HCT116 (cell line): ENCODE measurements around the gene RHBDD2. TPM values are rescaled to one million over a fixed set of nuclear protein-coding genes. Genes with fewer than 3 reads are reported as not detected.
"Not testable (repeated sequence)": the region's sequence is repeated elsewhere in the genome, so short reads cannot be mapped to it uniquely, and the experiment has no call there.

Experiments
- ATAC-seq: fragments of 200-7000 bp; cut with Tn5 transposase; 2 replicates; pipeline ENCODE4 v1.9.1; 2020; ENCODE audit warnings: mild to moderate bottlenecking, moderate library complexity
- BruUV-seq: library from RNA; stranded (reverse); fragments of 400-500 nt; replicated peaks from 2 replicates; lab custom pipeline; 2021; lab: Mats Ljungman, UMichigan
- CTCF ChIA-PET: fragments of 300-600 bp; sonication (Branson Sonifier 250); formaldehyde crosslinking; loops from one replicate; lab custom pipeline; 2021; ENCODE audit warnings: antibody characterized with exemption; lab: Charles Lee
- POLR2A ChIA-PET: fragments of 300-600, 350-600 bp; sonication (Branson Sonifier 250); formaldehyde crosslinking; loops from one replicate; lab custom pipeline; 2021; ENCODE audit warnings: antibody characterized with exemption; lab: Charles Lee
- RAD21 ChIA-PET, 2 experiments: fragments of 300-600 bp; sonication (Branson Sonifier 250); formaldehyde crosslinking; loops; one replicate each; lab custom pipeline; 2023; ENCODE audit warnings: low total read pairs in 2 of 2; ENCODE audit not compliant: uncharacterized antibody in 2 of 2, unreplicated experiment in 2 of 2, low non-redundant PET in 1 of 2; lab: Charles Lee
- DNase-seq: peaks from one replicate; pipeline ENCODE4 v3.0.0-alpha.2; 2010; ENCODE audit warnings: low read depth, low spot score
- H2AFZ ChIP-seq: fragments of 200-600 bp; shearing (Covaris generic), sonication (generic); 2 replicates; pipeline ENCODE4 v1.6.1; 2017; ENCODE audit warnings: low read depth, mixed run types, mixed read lengths, antibody characterized with exemption, low read length; ENCODE audit not compliant: poor library complexity, severe bottlenecking
- H3K27ac ChIP-seq: 2 replicates; pipeline ENCODE4 v1.5.1; 2012; ENCODE audit warnings: low read depth, low read length
- H3K27me3 ChIP-seq: fragments of 200-600 bp; sonication (generic); 2 replicates; pipeline ENCODE4 v1.6.1; 2016; ENCODE audit warnings: mixed run types, low read length, mixed read lengths; ENCODE audit not compliant: insufficient read depth
- H3K36me3 ChIP-seq, 2 experiments: fragments of 200-500 bp in 1 of 2; fragments of 200-600 bp in 1 of 2; sonication (Bioruptor generic) in 1 of 2; sonication (generic) in 1 of 2; 2 replicates each; pipeline versions ENCODE4 v1.5.1 to v1.6.1; 2014 to 2016; ENCODE audit warnings: low read length in 2 of 2, inconsistent platforms in 1 of 2, mixed read lengths in 1 of 2, mixed run types in 1 of 2; ENCODE audit not compliant: insufficient read depth in 2 of 2, control insufficient read depth in 1 of 2
- H3K4me1 ChIP-seq, 2 experiments: fragments of 200-600 bp in 1 of 2; sonication (generic) in 1 of 2; 2 replicates each; pipeline versions ENCODE4 v1.5.1 to v1.6.1; 2012 to 2017; ENCODE audit warnings: low read length in 2 of 2, inconsistent platforms in 1 of 2, mild to moderate bottlenecking in 1 of 2, mixed read lengths in 1 of 2, mixed run types in 1 of 2, moderate library complexity in 1 of 2; ENCODE audit not compliant: insufficient read depth in 2 of 2, control insufficient read depth in 1 of 2
- H3K4me2 ChIP-seq: fragments of 200-600 bp; sonication (generic); 2 replicates; pipeline ENCODE4 v1.6.1; 2017; ENCODE audit warnings: mixed run types, low read length, mixed read lengths
- H3K4me3 ChIP-seq, 2 experiments: fragments of 200-600 bp in 1 of 2; sonication (generic) in 1 of 2; replicated peaks in 1 of 2; 2 replicates each; pipeline ENCODE4 v1.5.1; 2011 to 2016; ENCODE audit warnings: low read length in 2 of 2, control low read depth in 1 of 2, low read depth in 1 of 2, mild to moderate bottlenecking in 1 of 2, mixed read lengths in 1 of 2, mixed run types in 1 of 2
- H3K79me2 ChIP-seq: fragments of 200-600 bp; sonication (generic); 2 replicates; pipeline ENCODE4 v1.6.1; 2017; ENCODE audit warnings: mild to moderate bottlenecking, mixed run types, low read length, moderate library complexity, mixed read lengths; ENCODE audit not compliant: insufficient read depth
- H3K9ac ChIP-seq: fragments of 200-600 bp; sonication (generic); 2 replicates; pipeline ENCODE4 v1.6.1; 2016; ENCODE audit warnings: low read length, mixed read lengths
- H3K9me2 ChIP-seq: fragments of 200-600 bp; sonication (generic), shearing (Covaris generic); 2 replicates; pipeline ENCODE4 v1.6.1; 2017; ENCODE audit warnings: mixed run types, mild to moderate bottlenecking, moderate library complexity; ENCODE audit not compliant: insufficient read depth
- H3K9me3 ChIP-seq, 2 experiments: fragments of 200-500 bp in 1 of 2; fragments of 200-600 bp in 1 of 2; sonication (Bioruptor generic) in 1 of 2; sonication (generic) in 1 of 2; 2 replicates each; pipeline ENCODE4 v1.6.1; 2014 to 2017; ENCODE audit warnings: low read length in 2 of 2, mixed read lengths in 2 of 2, inconsistent platforms in 1 of 2, low read depth in 1 of 2, mild to moderate bottlenecking in 1 of 2, mixed run types in 1 of 2, moderate library complexity in 1 of 2; ENCODE audit not compliant: control insufficient read depth in 1 of 2, insufficient read depth in 1 of 2
- H4K20me1 ChIP-seq: fragments of 200-600 bp; sonication (generic), shearing (Covaris generic); 2 replicates; pipeline ENCODE4 v1.6.1; 2017; ENCODE audit warnings: mixed run types, mild to moderate bottlenecking, moderate library complexity; ENCODE audit not compliant: insufficient read depth
- EGR1 ChIP-seq: IDR thresholded peaks from 2 replicates; pipeline ENCODE4 v1.6.1; 2012; ENCODE audit warnings: low read depth
- EZH2phosphoT487 ChIP-seq: fragments of 200-600 bp; IDR thresholded peaks from 2 replicates; pipeline ENCODE4 v1.6.1; 2018; ENCODE audit warnings: antibody characterized with exemption, borderline replicate concordance
- SP1 ChIP-seq: IDR thresholded peaks from 2 replicates; pipeline ENCODE4 v1.6.1; 2012; ENCODE audit warnings: low read depth
- TCF7L2 ChIP-seq: IDR thresholded peaks from 2 replicates; pipeline ENCODE4 v1.7.0; 2011; ENCODE audit warnings: borderline replicate concordance, inconsistent platforms; ENCODE audit not compliant: insufficient read depth, insufficient read length; ENCODE audit errors: extremely low read depth
- intact Hi-C: fragments of 100-400 bp; cut with micrococcal nuclease; formaldehyde crosslinking; loops from 2 replicates; pipeline ENCODE4 v1.10.0; 2022
- total RNA-seq: library from RNA; stranded (reverse); gene quantifications from one replicate; pipeline ENCODE4 v1.2.1, GENCODE V29; 2021; ENCODE audit not compliant: unreplicated experiment
- TF ChIP-seq, protein P1 (sequence below), 3 experiments: fragments of 200-600 bp in 1 of 3; sonication (generic) in 1 of 3; IDR thresholded peaks in 2 of 3; conservative IDR thresholded peaks in 1 of 3; 2 replicates each; pipeline ENCODE4 v1.5.1; 2012 to 2017; ENCODE audit warnings: low read depth in 2 of 3, low read length in 2 of 3, antibody characterized with exemption in 1 of 3, borderline replicate concordance in 1 of 3, control low read depth in 1 of 3, mild to moderate bottlenecking in 1 of 3, mixed read lengths in 1 of 3, mixed run types in 1 of 3, moderate library complexity in 1 of 3; ENCODE audit not compliant: insufficient read depth in 1 of 3

The RHBDD2 gene
- total RNA-seq, 1 experiment from 2014 or later, result 42.9 TPM

DNA sequence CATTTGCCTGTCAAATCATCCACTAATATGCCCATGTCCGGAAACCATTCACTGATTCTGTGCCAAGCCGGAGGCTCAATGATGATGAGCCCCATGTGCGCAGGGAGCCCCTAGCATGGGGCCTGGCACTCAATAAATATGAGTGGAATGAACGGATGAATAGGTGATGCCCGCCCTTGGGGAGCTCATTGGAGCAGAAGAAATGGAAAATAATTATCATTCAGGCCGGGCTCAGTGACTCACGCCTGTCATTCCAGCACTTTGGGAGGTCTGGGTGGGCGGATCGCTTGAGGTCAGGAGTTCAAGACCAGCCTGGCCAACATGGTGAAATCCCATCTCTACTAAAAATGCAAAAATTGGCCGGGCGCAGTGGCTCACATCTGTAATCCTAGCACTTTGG is 11.0 kb downstream of the RHBDD2 start:
- peak overlapping the region; percentile 51; the same call in 1 of the 2 replicates for H3K4me2 ChIP-seq
- no peak overlapping the region for H2AFZ ChIP-seq
- H3K4me3 ChIP-seq, result no peak overlapping the region
- no TSS peak for BruUV-seq
- no peaks in the 10 kb centered on the region for H3K27me3 ChIP-seq
- no peak overlapping the region for H3K9ac ChIP-seq
- peaks cover 13 to 19% of the 10 kb centered on the region in 2 experiments for H3K4me1 ChIP-seq
- H3K27ac ChIP-seq, result no peak overlapping the region
- H3K9me2 ChIP-seq, result no peaks in the 10 kb centered on the region
- POLR2A ChIA-PET, result no interaction called here
- H3K9me3 ChIP-seq, result no peaks in the 10 kb centered on the region
- H3K36me3 ChIP-seq, result peaks cover 0 to 25% of the 10 kb centered on the region in 2 experiments; a peak in 2 of 4 replicates
- ATAC-seq (peak; percentile 9; the same call in 1 of the 2 replicates), DNase-seq (no peak)
- TF ChIP-seq, protein P1, sequence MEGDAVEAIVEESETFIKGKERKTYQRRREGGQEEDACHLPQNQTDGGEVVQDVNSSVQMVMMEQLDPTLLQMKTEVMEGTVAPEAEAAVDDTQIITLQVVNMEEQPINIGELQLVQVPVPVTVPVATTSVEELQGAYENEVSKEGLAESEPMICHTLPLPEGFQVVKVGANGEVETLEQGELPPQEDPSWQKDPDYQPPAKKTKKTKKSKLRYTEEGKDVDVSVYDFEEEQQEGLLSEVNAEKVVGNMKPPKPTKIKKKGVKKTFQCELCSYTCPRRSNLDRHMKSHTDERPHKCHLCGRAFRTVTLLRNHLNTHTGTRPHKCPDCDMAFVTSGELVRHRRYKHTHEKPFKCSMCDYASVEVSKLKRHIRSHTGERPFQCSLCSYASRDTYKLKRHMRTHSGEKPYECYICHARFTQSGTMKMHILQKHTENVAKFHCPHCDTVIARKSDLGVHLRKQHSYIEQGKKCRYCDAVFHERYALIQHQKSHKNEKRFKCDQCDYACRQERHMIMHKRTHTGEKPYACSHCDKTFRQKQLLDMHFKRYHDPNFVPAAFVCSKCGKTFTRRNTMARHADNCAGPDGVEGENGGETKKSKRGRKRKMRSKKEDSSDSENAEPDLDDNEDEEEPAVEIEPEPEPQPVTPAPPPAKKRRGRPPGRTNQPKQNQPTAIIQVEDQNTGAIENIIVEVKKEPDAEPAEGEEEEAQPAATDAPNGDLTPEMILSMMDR (IDR thresholded peaks at IDR 0.05 in 2 of 3, conservative IDR thresholded peaks at IDR 0.05 in 1 of 3; ENCODE audit: borderline replicate concordance in 1 of 3, insufficient read depth in 1 of 3, low read depth in 2 of 3, low read length in 2 of 3), result no peak
- TF ChIP-seq EGR1, result peak; percentile 68
- no peak for TF ChIP-seq TCF7L2
- TF ChIP-seq SP1, result no peak
- TF ChIP-seq EZH2phosphoT487, result no peak
- RAD21 ChIA-PET, result no interaction called here
- H3K79me2 ChIP-seq, result no peaks in the 10 kb centered on the region
- intact Hi-C loops, result no loop called here
- CTCF ChIA-PET, result no interaction called here
- H4K20me1 ChIP-seq, result no peaks in the 10 kb centered on the region

DNA sequence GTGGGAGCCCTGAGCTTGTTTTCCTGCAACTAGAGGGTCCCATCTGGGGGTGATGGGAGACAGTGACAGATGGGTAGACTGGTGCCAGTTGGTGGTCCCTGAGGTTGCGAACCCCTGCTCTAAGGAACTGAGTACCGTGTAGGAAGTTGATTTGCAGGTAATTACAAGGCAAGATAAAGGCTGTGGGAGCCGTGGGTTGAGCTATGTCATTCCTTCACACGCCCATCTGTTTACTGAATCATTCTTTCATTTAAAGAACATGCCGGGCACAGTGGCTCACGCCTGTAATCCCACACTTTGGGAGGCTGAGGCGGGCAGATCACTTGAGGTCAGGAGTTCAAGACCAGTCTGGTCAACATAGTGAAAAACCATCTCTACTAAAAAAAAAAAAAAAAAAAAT is 12.4 kb downstream of the RHBDD2 start:
- H2AFZ ChIP-seq, intact Hi-C loops, POLR2A ChIA-PET, H3K4me2 ChIP-seq, H3K27me3 ChIP-seq, H3K27ac ChIP-seq, H3K4me3 ChIP-seq, DNase-seq, H3K9ac ChIP-seq, H3K79me2 ChIP-seq, H3K9me2 ChIP-seq, ATAC-seq, BruUV-seq, H4K20me1 ChIP-seq, CTCF ChIA-PET, H3K9me3 ChIP-seq, RAD21 ChIA-PET: not testable (repeated sequence)
- H3K4me1 ChIP-seq, result peaks cover 13 to 19% of the 10 kb centered on the region in 2 experiments
- peaks cover 0 to 11% of the 10 kb centered on the region in 2 experiments; a peak in 2 of 4 replicates for H3K36me3 ChIP-seq
